BLaER1 (cell line): ENCODE measurements around the gene MED10.

Experiments
- H3K27ac ChIP-seq: shearing (Covaris generic); formaldehyde crosslinking; 2 replicates; pipeline ENCODE4 v1.8.1; 2022
- H3K27me3 ChIP-seq: shearing (Covaris generic); formaldehyde crosslinking; 2 replicates; pipeline ENCODE4 v1.8.1; 2022
- H3K36me3 ChIP-seq: shearing (Covaris generic); formaldehyde crosslinking; 2 replicates; pipeline ENCODE4 v1.8.1; 2022
- H3K4me1 ChIP-seq: shearing (Covaris generic); formaldehyde crosslinking; 2 replicates; pipeline ENCODE4 v1.8.1; 2022
- H3K4me2 ChIP-seq: shearing (Covaris generic); formaldehyde crosslinking; 2 replicates; pipeline ENCODE4 v1.8.1; 2022
- H3K4me3 ChIP-seq: shearing (Covaris generic); formaldehyde crosslinking; 2 replicates; pipeline ENCODE4 v1.8.1; 2022
- H3K9ac ChIP-seq: shearing (Covaris generic); formaldehyde crosslinking; 2 replicates; pipeline ENCODE4 v1.8.1; 2022
- H3K9me3 ChIP-seq: shearing (Covaris generic); formaldehyde crosslinking; 2 replicates; pipeline ENCODE4 v1.8.1; 2022
- H4K20me1 ChIP-seq: shearing (Covaris generic); formaldehyde crosslinking; 2 replicates; pipeline ENCODE4 v1.8.1; 2022
- Cebpa-rat ChIP-seq: shearing (Covaris generic); IDR thresholded peaks from 2 replicates; pipeline ENCODE4 v1.8.1; 2022

Gene MED10

GRCh38 chr5:6353602-6354302 lies 24.6 kb downstream of the MED10 start:
- no peaks in the 10 kb centered on the region for H4K20me1 ChIP-seq

GRCh38 chr5:6350277-6351090 lies 27.9 kb downstream of the MED10 start:
- no peaks in the 10 kb centered on the region for H3K36me3 ChIP-seq
- 0 out of 2 replicates have a peak, but pooled peaks cover 4% of the 10 kb centered on the region for H3K4me1 ChIP-seq
- H3K4me2 ChIP-seq: no peak overlapping the region
- H3K9ac ChIP-seq: no peak overlapping the region
- H4K20me1 ChIP-seq: no peaks in the 10 kb centered on the region
- H3K4me3 ChIP-seq: no peak overlapping the region
- no peak overlapping the region for H3K27ac ChIP-seq
- no peak for TF ChIP-seq Cebpa-rat
- no peaks in the 10 kb centered on the region for H3K27me3 ChIP-seq
- no peaks in the 10 kb centered on the region for H3K9me3 ChIP-seq

More at GRCh38 chr5:6353602-6354302, 24.6 kb downstream of the MED10 start:
- H3K4me3 ChIP-seq: no peak overlapping the region
- no peak overlapping the region for H3K4me2 ChIP-seq
- peaks cover 4% of the 10 kb centered on the region; the same call in 1 of the 2 replicates for H3K4me1 ChIP-seq
- no peaks in the 10 kb centered on the region for H3K9me3 ChIP-seq
- no peak for TF ChIP-seq Cebpa-rat
- H3K36me3 ChIP-seq: no peaks in the 10 kb centered on the region
- 0 out of 2 replicates have a peak overlapping the region, but pooled peaks have one; percentile 38 for H3K27ac ChIP-seq
- no peak overlapping the region for H3K9ac ChIP-seq
- no peaks in the 10 kb centered on the region for H3K27me3 ChIP-seq

GRCh38 chr5:6349387-6349786 lies 29.0 kb downstream of the MED10 start:
- H3K4me1 ChIP-seq: 0 out of 2 replicates have a peak, but pooled peaks cover 4% of the 10 kb centered on the region
- H3K27ac ChIP-seq: no peak overlapping the region
- H3K36me3 ChIP-seq: no peaks in the 10 kb centered on the region
- H3K4me3 ChIP-seq: no peak overlapping the region
- no peaks in the 10 kb centered on the region for H3K9me3 ChIP-seq
- H4K20me1 ChIP-seq: no peaks in the 10 kb centered on the region
- no peak overlapping the region for H3K4me2 ChIP-seq
- no peak for TF ChIP-seq Cebpa-rat
- no peaks in the 10 kb centered on the region for H3K27me3 ChIP-seq
- no peak overlapping the region for H3K9ac ChIP-seq

GRCh38 chr5:6348476-6349000 lies 29.8 kb downstream of the MED10 start:
- Histone ChIP-seq H3K9ac (no peak overlapping the region), H4K20me1 (no peaks in the 10 kb centered on the region), H3K9me3 (no peaks in the 10 kb centered on the region), H3K36me3 (no peaks in the 10 kb centered on the region), H3K4me1 (0 out of 2 replicates have a peak, but pooled peaks cover 2% of the 10 kb centered on the region), H3K27ac (no peak overlapping the region), H3K4me2 (no peak overlapping the region), H3K4me3 (no peak overlapping the region), H3K27me3 (no peaks in the 10 kb centered on the region)
- TF ChIP-seq Cebpa-rat: no peak

GRCh38 chr5:6347673-6348072 lies 30.7 kb downstream of the MED10 start:
- TF ChIP-seq Cebpa-rat: no peak
- no peak overlapping the region for H3K4me2 ChIP-seq

GRCh38 chr5:6347165-6347564 lies 31.2 kb downstream of the MED10 start:
- no peak for TF ChIP-seq Cebpa-rat
- Histone ChIP-seq H3K27ac (no peak overlapping the region), H4K20me1 (no peaks in the 10 kb centered on the region), H3K9ac (no peak overlapping the region), H3K4me2 (no peak overlapping the region), H3K36me3 (no peaks in the 10 kb centered on the region), H3K27me3 (no peaks in the 10 kb centered on the region), H3K9me3 (no peaks in the 10 kb centered on the region), H3K4me3 (no peak overlapping the region), H3K4me1 (no peaks in the 10 kb centered on the region)

More at GRCh38 chr5:6347673-6348072, 30.7 kb downstream of the MED10 start:
- H3K36me3 ChIP-seq: no peaks in the 10 kb centered on the region
- H3K4me1 ChIP-seq: no peaks in the 10 kb centered on the region
- no peaks in the 10 kb centered on the region for H3K9me3 ChIP-seq
- no peak overlapping the region for H3K27ac ChIP-seq
- no peak overlapping the region for H3K9ac ChIP-seq
- H3K27me3 ChIP-seq: no peaks in the 10 kb centered on the region
- no peaks in the 10 kb centered on the region for H4K20me1 ChIP-seq
- no peak overlapping the region for H3K4me3 ChIP-seq

GRCh38 chr5:6344593-6344989 lies 33.8 kb downstream of the MED10 start:
- TF ChIP-seq Cebpa-rat: no peak
- Histone ChIP-seq H3K27me3 (no peaks in the 10 kb centered on the region), H3K9ac (no peak overlapping the region), H4K20me1 (no peaks in the 10 kb centered on the region), H3K9me3 (no peaks in the 10 kb centered on the region), H3K4me3 (no peak overlapping the region), H3K27ac (no peak overlapping the region), H3K4me1 (no peaks in the 10 kb centered on the region), H3K36me3 (no peaks in the 10 kb centered on the region), H3K4me2 (no peak overlapping the region)

GRCh38 chr5:6343951-6344592 lies 34.3 kb downstream of the MED10 start:
- H3K4me2 ChIP-seq: no peak overlapping the region

GRCh38 chr5:6342689-6343315 lies 35.5 kb downstream of the MED10 start:
- Histone ChIP-seq H3K36me3 (no peaks in the 10 kb centered on the region), H3K27me3 (no peaks in the 10 kb centered on the region), H3K4me2 (no peak overlapping the region), H3K9me3 (no peaks in the 10 kb centered on the region), H4K20me1 (no peaks in the 10 kb centered on the region), H3K9ac (no peak overlapping the region), H3K4me3 (no peak overlapping the region), H3K27ac (no peak overlapping the region), H3K4me1 (no peaks in the 10 kb centered on the region)
- TF ChIP-seq Cebpa-rat: no peak

More at GRCh38 chr5:6343951-6344592, 34.3 kb downstream of the MED10 start:
- no peak overlapping the region for H3K27ac ChIP-seq
- peak; percentile 71 for TF ChIP-seq Cebpa-rat
- H3K36me3 ChIP-seq: no peaks in the 10 kb centered on the region
- H3K4me3 ChIP-seq: no peak overlapping the region
- H3K27me3 ChIP-seq: no peaks in the 10 kb centered on the region
- no peaks in the 10 kb centered on the region for H3K9me3 ChIP-seq
- no peaks in the 10 kb centered on the region for H4K20me1 ChIP-seq
- H3K9ac ChIP-seq: no peak overlapping the region
- no peaks in the 10 kb centered on the region for H3K4me1 ChIP-seq
